Endodermal cell (in vitro differentiated cells): Measurements from ENCODE around the gene KCNMA1. TPM values are rescaled to one million over a fixed set of nuclear protein-coding genes. Genes with fewer than 3 reads are reported as not detected.

Source experiments
- DNase-seq: peaks from one replicate; pipeline ENCODE4 v3.0.0-alpha.2; 2017
- H3K27ac ChIP-seq: 2 replicates; pipeline ENCODE4 v1.5.1; 2013; ENCODE audit warnings: mild to moderate bottlenecking, low read depth, low read length, moderate library complexity
- H3K27me3 ChIP-seq: 2 replicates; pipeline ENCODE4 v1.6.1; 2013; ENCODE audit warnings: mild to moderate bottlenecking, low read length, moderate library complexity; ENCODE audit not compliant: insufficient read depth, control insufficient read depth, poor library complexity, severe bottlenecking
- H3K36me3 ChIP-seq: 2 replicates; pipeline ENCODE4 v1.7.0; 2013; ENCODE audit warnings: mild to moderate bottlenecking, low read length, moderate library complexity; ENCODE audit not compliant: control insufficient read depth, insufficient read depth
- H3K4me1 ChIP-seq: one replicate; pipeline ENCODE4 v1.7.0; 2013; ENCODE audit warnings: low read length; ENCODE audit not compliant: control insufficient read depth, insufficient read depth
- H3K4me3 ChIP-seq: 2 replicates; pipeline ENCODE4 v1.5.1; 2013; ENCODE audit warnings: mild to moderate bottlenecking, low read length, moderate library complexity
- H3K9ac ChIP-seq: 2 replicates; pipeline ENCODE4 v1.6.1; 2013; ENCODE audit warnings: mild to moderate bottlenecking, low read length, moderate library complexity; ENCODE audit not compliant: poor library complexity, severe bottlenecking; ENCODE audit errors: extremely low read depth
- H3K9me3 ChIP-seq: 2 replicates; pipeline ENCODE4 v1.6.1; 2013; ENCODE audit warnings: mild to moderate bottlenecking, low read length, moderate library complexity; ENCODE audit not compliant: control insufficient read depth
- H3K27ac Mint-ChIP-seq: 2 replicates; pipeline ENCODE4 v1.8.0; 2020; ENCODE audit warnings: mixed read lengths
- H3K27me3 Mint-ChIP-seq: 2 replicates; pipeline ENCODE4 v1.8.0; 2021; ENCODE audit warnings: mild to moderate bottlenecking, mixed read lengths; ENCODE audit not compliant: insufficient read depth
- H3K36me3 Mint-ChIP-seq: 2 replicates; pipeline ENCODE4 v1.8.0; 2020; ENCODE audit warnings: low read depth, mixed read lengths
- H3K4me1 Mint-ChIP-seq: 2 replicates; pipeline ENCODE4 v1.8.0; 2020; ENCODE audit warnings: mixed read lengths
- H3K4me3 Mint-ChIP-seq: 2 replicates; pipeline ENCODE4 v1.8.0; 2020; ENCODE audit warnings: mild to moderate bottlenecking, moderate library complexity, mixed read lengths
- H3K9me3 Mint-ChIP-seq: 2 replicates; pipeline ENCODE4 v1.8.0; 2020; ENCODE audit warnings: mild to moderate bottlenecking, mixed read lengths
- WGBS, 2 experiments: methylation state at CpG; one replicate each; pipeline versions ENCODE4 v1.1.5 to v1.1.7; 2013; ENCODE audit warnings: missing lambda C conversion rate in 2 of 2, mixed read lengths in 1 of 2; ENCODE audit not compliant: insufficient coverage in 1 of 2, insufficient read length in 1 of 2; 5-methylcytosine and 5-hydroxymethylcytosine counted together
- total RNA-seq, 2 donors: library from RNA; stranded (reverse); fragmentation: NEBNext Ultra II Directional in 1 of 2; extraction: Animal tissue kit (Norgen Biotek cat#: 25700) in 1 of 2; gene quantifications; 2 replicates in 1 of 2; 3 replicates in 1 of 2; pipeline ENCODE4 v1.2.1, GENCODE V29; 2021
- TF ChIP-seq, protein P1 (sequence below): fragments of 200-600 bp; sonication (generic); conservative IDR thresholded peaks from 2 replicates; pipeline ENCODE4 v1.5.0; 2021; ENCODE audit warnings: antibody characterized with exemption, mild to moderate bottlenecking

KCNMA1 gene
- total RNA-seq, 2 donors from 2014 or later: 0.55 to 1.3 TPM

DNA sequence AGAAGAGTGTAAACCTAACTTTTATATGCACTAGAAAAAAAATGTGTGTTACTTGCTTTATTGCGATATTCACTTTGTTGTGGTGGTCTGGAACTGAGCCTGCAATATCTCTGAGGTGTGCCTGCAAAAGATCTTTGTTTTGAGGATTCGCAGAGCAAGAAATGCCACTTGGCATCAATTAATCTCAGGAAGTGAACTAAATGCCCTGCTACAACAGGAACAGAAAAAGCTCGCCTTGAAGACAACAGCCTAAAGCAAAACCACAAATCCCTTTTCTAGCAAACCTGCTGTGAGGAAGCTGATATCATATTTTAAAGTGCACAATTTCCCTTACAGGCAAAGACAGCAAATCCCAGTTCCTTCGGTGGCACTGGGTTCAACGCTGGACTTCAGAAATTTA is 675.8 kb downstream of the KCNMA1 start:
- Histone ChIP-seq H3K9me3 (peaks cover 7% of the 10 kb centered on the region), H3K27me3 (no peaks in the 10 kb centered on the region), H3K27ac (no peak overlapping the region), H3K4me3 (no peak overlapping the region), H3K4me1 (no peaks in the 10 kb centered on the region), H3K9ac (no peak overlapping the region), H3K36me3 (no peaks in the 10 kb centered on the region)
- H3K36me3 Mint-ChIP-seq: no peaks in the 10 kb centered on the region
- TF ChIP-seq, protein P1, sequence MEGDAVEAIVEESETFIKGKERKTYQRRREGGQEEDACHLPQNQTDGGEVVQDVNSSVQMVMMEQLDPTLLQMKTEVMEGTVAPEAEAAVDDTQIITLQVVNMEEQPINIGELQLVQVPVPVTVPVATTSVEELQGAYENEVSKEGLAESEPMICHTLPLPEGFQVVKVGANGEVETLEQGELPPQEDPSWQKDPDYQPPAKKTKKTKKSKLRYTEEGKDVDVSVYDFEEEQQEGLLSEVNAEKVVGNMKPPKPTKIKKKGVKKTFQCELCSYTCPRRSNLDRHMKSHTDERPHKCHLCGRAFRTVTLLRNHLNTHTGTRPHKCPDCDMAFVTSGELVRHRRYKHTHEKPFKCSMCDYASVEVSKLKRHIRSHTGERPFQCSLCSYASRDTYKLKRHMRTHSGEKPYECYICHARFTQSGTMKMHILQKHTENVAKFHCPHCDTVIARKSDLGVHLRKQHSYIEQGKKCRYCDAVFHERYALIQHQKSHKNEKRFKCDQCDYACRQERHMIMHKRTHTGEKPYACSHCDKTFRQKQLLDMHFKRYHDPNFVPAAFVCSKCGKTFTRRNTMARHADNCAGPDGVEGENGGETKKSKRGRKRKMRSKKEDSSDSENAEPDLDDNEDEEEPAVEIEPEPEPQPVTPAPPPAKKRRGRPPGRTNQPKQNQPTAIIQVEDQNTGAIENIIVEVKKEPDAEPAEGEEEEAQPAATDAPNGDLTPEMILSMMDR: no peak
- H3K4me1 Mint-ChIP-seq: no peaks in the 10 kb centered on the region
- H3K9me3 Mint-ChIP-seq: peaks cover 7% of the 10 kb centered on the region
- WGBS, 2 experiments: 95 to 100% methylated on average over 2 to 5 of the region's 5 CpGs
- no peak overlapping the region for H3K27ac Mint-ChIP-seq
- DNase-seq: no peak
- H3K4me3 Mint-ChIP-seq: no peak overlapping the region
- no peaks in the 10 kb centered on the region for H3K27me3 Mint-ChIP-seq

DNA sequence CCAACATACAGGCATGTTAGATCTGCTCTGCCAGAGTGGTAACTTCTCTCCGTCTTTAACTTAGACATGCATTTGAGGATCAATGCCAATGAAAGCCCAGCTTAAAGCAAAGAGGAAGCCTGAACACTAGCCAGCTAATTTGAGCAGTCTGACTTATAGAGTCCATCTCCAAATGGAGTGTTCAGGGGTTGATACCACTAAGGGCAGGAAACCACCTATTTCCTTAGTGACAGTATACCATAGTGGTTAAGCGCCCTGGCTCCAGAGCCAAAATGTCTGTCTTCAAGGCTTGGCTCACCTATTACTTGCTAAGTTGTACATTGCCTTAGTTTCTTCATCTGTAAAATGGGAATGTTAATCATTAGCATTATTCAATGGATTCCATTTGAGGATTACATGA is 678.5 kb downstream of the KCNMA1 start:
- no peak overlapping the region for H3K9ac ChIP-seq
- H3K27me3 Mint-ChIP-seq: peaks cover 2% of the 10 kb centered on the region
- no peaks in the 10 kb centered on the region for H3K36me3 ChIP-seq
- H3K9me3 Mint-ChIP-seq: peaks cover 7% of the 10 kb centered on the region
- TF ChIP-seq, protein P1: no peak
- DNase-seq: no peak
- peaks cover 7% of the 10 kb centered on the region for H3K9me3 ChIP-seq
- WGBS, 2 experiments: 83 to 92% methylated on average over 1 to 2 of the region's 2 CpGs
- H3K4me3 ChIP-seq: no peak overlapping the region
- no peaks in the 10 kb centered on the region for H3K4me1 Mint-ChIP-seq
- no peaks in the 10 kb centered on the region for H3K4me1 ChIP-seq
- no peak overlapping the region for H3K27ac ChIP-seq
- no peak overlapping the region for H3K4me3 Mint-ChIP-seq
- H3K36me3 Mint-ChIP-seq: no peaks in the 10 kb centered on the region
- H3K27me3 ChIP-seq: no peaks in the 10 kb centered on the region
- H3K27ac Mint-ChIP-seq: no peak overlapping the region

DNA sequence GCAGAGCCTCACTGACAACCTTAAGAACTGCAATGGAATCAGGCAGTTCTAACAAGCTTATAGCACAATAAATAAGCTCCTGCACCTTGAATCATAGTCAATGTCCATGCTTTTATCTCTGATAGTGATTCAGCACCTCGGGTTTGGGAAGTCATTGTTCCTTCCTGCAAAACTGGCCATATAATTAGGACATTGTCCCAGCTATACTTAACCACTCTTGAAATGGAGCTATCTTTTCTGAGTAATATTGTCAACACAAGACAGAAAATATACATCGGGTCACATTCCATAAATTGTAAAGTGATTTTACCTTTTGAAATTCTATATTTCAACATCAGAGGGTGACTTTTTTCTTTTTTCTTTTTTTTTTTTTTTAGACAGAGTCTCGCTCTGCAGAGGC is 682.8 kb downstream of the KCNMA1 start:
- Mint-ChIP-seq H3K4me3 (no peak overlapping the region), H3K27ac (no peak overlapping the region), H3K4me1 (no peaks in the 10 kb centered on the region), H3K9me3 (peaks cover under 1% of the 10 kb centered on the region), H3K36me3 (no peaks in the 10 kb centered on the region), H3K27me3 (peaks cover 2% of the 10 kb centered on the region)
- no peaks in the 10 kb centered on the region for H3K9me3 ChIP-seq
- TF ChIP-seq, protein P1: no peak
- no peaks in the 10 kb centered on the region for H3K27me3 ChIP-seq
- no peak for DNase-seq
- H3K4me3 ChIP-seq: no peak overlapping the region
- H3K36me3 ChIP-seq: no peaks in the 10 kb centered on the region
- no peak overlapping the region for H3K9ac ChIP-seq
- no peak overlapping the region for H3K27ac ChIP-seq
- 88 to 95% methylated on average over 2 to 3 of the region's 3 CpGs for WGBS, 2 experiments
- H3K4me1 ChIP-seq: no peaks in the 10 kb centered on the region
